Ureter (tissue), 1 donor: ENCODE data around the gene AKT3. TPM values are rescaled to one million over a fixed set of nuclear protein-coding genes. Genes with fewer than 3 reads are reported as not detected.
"Not testable (repeated sequence)": the region's sequence is repeated elsewhere in the genome, so short reads cannot be mapped to it uniquely, and the experiment has no call there.

Experiments used
- DNase-seq: peaks from one replicate; pipeline ENCODE4 v3.0.0-alpha.2; 2020; ENCODE audit warnings: low spot score
- total RNA-seq: library from RNA; stranded (reverse); gene quantifications from one replicate; pipeline ENCODE4 v1.2.4, GENCODE V29; 2023
- donor health status: DM: yes; HTN: yes; CAD: no.

The AKT3 gene
- total RNA-seq, 1 donor from 2014 or later, result 82.3 TPM

GRCh38 chr1:243842161-243842560 is 7.9 kb downstream of the AKT3 start:
- DNase-seq, result no peak

- no peak for DNase-seq
These were observed 8.5 kb downstream of the AKT3 start for GRCh38 chr1:243841507-243841906.

GRCh38 chr1:243837907-243838535 is 12.0 kb downstream of the AKT3 start:
- DNase-seq, result no peak

DNA sequence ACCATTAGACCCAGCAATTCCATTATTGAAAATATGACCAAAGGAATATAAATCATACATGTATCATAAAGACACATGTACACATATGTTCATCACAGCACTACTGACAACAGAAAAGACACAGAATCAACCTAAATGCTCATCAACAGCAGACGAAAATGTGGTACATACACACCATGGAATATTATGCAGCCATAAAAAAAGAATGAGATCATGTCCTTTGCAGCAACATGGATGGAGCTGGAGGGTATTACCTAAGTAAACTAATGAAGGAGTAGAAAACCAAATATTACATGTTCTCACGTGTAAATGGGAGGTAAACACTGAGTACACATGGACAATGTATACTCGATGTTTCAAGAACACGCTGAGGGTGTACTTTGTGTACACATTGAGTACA is 15.9 kb downstream of the AKT3 start:
- DNase-seq, result no peak

GRCh38 chr1:243831463-243831862 is 18.6 kb downstream of the AKT3 start:
- DNase-seq, result no peak

DNA sequence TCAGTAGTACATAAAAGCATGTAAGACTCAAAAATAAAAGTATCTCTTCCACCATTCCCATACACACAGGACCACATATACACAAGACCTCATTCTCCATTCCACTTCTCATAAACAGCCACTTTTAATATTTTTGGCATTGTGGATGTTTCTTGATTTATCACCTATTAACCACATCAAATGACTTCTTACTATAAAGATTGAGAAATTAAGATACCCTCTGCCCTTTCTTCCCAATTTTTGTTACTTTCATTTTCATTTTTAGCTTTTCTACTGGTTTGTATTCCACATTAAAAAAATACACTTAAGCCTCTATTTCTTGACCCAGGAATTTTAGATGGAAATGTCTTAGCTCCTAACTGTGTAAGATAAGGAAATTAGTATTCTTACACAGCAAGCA is 22.8 kb downstream of the AKT3 start:
- no peak for DNase-seq

DNA sequence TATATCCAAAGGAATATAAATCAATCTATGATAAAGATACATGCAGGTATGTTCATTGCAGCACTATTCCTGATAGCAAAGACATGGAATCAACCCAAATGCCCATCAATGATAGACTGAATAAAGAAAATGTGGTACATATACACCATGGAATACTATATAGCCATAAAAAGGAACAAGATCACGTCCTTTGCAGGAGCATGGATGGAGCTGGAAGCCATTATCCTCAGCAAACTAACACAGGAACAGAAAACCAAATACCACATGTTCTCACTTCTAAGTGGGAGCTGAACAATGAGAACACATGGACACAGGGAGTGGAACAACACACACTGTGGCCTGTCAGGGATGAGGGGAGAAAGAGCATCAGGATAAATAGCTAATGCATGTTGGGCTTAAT is 25.1 kb downstream of the AKT3 start:
- DNase-seq, result not testable (repeated sequence)

- no peak for DNase-seq
These were observed 28.8 kb downstream of the AKT3 start for GRCh38 chr1:243821177-243821680.

- DNase-seq, result no peak
These were observed 30.6 kb downstream of the AKT3 start for GRCh38 chr1:243819438-243819839.

DNA sequence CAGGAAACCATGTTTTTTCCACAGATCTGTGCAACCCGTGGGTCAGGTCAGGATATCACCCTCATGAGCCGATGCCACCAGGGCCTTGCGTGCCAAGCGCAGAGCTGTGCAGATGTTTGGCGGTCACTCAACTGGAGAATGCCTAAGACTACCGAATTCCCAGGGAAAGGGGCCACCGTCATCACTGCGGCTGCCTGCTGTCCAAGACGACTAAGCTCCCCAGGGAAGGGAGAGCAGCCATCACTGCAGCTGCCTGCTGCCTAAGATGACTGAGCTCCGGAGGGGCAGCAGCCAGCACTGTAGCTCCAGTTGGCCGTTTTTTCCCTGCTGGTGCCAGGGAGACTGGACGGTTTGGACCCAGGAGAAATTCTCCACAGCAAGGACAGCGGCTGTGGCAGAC is 31.1 kb downstream of the AKT3 start:
- no peak for DNase-seq

DNA sequence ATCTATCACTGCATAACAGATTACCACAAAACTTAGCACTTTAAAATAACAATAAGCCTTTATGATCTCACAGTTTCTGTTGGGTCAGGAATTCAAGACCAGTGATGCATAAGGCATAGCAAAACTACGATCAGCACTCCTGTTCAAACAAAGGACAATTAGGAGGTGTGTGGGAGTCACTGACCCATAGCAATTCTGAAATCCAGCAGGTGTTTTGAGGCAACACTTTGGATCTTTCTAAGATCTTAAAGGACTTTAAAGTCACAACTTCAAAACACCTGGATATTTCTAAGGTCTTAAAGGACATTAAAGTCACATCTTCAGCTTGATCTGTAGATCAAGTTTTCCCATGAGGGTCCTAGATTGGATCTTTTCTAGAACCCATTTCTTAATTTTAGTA is 35.3 kb downstream of the AKT3 start:
- DNase-seq, result no peak

- DNase-seq, result not testable (repeated sequence)
These were observed 42.7 kb downstream of the AKT3 start for GRCh38 chr1:243807346-243807745.

DNA sequence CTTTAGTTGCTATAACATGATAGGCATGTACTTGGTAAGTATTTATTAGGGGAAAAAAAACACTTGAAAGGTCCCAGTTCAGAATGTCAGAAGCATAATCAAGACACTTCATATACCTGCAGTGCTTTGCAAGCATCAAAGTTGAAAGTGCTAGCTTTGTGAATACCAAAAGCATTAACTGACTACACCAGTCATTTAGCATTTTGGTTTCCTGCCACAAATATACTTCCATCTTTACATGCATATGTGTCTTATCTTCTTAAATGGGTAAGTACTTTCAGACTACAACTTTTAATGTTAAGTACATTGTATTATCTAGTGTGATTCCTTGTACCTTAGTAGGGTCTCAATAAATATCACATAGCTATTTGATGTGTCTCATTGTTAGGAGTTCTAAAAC is 43.7 kb downstream of the AKT3 start:
- DNase-seq, result no peak

DNA sequence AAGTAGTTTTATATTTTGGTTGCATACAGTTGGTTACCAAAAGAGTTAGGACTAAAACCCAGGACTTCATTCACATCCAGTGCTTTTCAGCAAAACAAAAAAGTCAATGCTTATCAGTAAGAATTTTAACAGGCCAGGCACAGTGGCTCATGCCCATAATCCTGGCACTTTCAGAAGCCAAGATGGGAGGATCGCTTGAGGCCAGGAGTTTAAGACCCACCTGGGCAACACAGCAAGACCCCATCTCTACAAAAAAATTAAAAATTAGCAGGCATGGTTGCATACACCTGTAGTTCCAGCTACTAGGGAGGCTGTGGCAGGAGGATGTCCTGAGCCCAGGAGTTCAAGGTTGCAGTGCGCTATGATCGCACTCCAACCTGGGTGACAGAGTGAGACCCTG is 47.3 kb downstream of the AKT3 start:
- no peak for DNase-seq

- DNase-seq, result no peak
These were observed 48.7 kb downstream of the AKT3 start for GRCh38 chr1:243801378-243801777.

- no peak for DNase-seq
These were observed 50.1 kb downstream of the AKT3 start for GRCh38 chr1:243799908-243800307.

GRCh38 chr1:243798726-243799125 is 51.3 kb downstream of the AKT3 start:
- no peak for DNase-seq

DNA sequence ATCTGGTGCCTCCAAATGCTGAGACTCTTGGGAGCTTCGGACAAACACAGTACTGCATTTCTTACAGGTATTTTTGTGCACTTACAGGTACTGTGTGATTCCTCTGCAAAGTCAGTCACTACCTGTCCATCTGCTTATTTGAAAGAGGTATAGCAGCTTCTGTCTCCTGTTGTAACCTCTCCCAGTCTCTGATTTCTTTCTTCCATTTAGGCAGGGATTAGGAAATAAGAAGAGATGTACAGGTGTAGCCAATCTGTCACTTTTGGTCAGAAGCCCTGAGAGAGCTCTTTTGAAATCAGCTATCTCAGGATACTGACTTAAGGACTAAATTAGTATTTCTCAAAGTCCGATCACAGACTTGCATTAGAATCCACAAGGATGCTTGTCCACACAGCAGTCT is 54.0 kb downstream of the AKT3 start:
- no peak for DNase-seq

- no peak for DNase-seq
These were observed 56.7 kb downstream of the AKT3 start for GRCh38 chr1:243793298-243793697.

- no peak for DNase-seq
These were observed 57.2 kb downstream of the AKT3 start for GRCh38 chr1:243792891-243793290.

DNA sequence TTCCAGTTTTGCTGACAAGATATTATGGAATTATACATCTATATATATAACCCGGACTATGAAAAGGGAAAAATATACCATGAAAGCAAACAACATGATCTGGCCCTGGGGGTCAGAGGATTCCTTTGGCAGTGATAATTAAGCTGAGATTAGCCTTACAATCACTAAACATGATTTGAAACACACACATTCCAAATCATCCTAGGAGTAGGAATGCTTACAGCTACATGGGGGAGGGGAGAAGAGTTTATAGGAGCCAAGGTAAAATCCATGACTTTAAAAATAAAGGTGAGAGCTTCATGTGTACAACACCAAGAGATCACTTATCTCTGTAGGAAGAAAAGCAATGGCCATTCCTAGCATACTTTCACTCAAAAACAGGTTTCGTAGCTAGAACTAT is 57.6 kb downstream of the AKT3 start:
- no peak for DNase-seq

DNA sequence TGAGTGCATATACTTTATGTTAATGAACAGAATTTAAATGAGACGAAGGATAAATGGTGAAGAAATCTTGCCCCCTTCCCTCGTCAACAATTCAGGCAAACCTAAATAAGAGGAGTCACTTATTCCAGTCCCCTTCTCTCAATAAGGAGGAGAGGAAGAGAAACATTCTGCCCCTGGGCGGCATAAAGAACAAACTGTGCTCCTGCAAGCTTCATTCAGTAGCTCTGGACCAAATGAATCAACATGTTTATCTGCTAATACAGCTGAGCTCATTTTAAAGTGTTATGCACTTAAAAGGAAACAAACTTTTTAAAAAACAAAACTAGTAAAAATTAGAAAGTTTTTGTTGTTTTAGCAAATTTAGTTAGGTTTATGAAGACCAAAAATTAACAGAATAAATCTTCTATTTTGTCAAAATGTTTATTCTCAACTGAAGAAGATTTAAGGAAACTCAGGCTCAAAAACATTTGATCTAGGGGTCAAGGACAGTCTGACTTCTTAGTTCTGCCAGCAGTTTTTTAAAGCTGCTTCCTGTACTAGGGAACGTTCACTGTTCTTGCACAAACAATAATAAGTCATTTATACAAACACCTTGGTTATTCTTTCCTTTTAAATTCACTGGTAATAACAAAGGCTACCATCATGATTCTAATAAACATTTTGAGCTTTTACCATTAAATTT is 58.3 kb downstream of the AKT3 start:
- DNase-seq, result no peak

GRCh38 chr1:243790404-243790803 is 59.6 kb downstream of the AKT3 start:
- no peak for DNase-seq

- peak; percentile 49 for DNase-seq
These were observed 63.5 kb downstream of the AKT3 start for GRCh38 chr1:243786531-243786930.
